Parathyroid adenoma (tissue), 2 donors: ENCODE measurements around the gene LGALS7B.

Source experiments
- H2AFZ ChIP-seq: fragments of 300-600 bp; sonication (generic); one replicate; pipeline ENCODE4 v1.7.0; 2017; ENCODE audit warnings: antibody characterized with exemption, mild to moderate bottlenecking
- H3K27ac ChIP-seq: fragments of 300-600 bp; sonication (generic); one replicate; pipeline ENCODE4 v1.7.0; 2017
- H3K27me3 ChIP-seq: fragments of 300-600 bp; sonication (generic); one replicate; pipeline ENCODE4 v1.7.0; 2017; ENCODE audit warnings: low read length; ENCODE audit not compliant: control insufficient read depth, insufficient read depth
- H3K36me3 ChIP-seq: fragments of 300-600 bp; sonication (generic); one replicate; pipeline ENCODE4 v1.7.0; 2017; ENCODE audit warnings: low read length; ENCODE audit not compliant: control insufficient read depth, insufficient read depth
- H3K4me1 ChIP-seq: fragments of 300-600 bp; sonication (generic); one replicate; pipeline ENCODE4 v1.7.0; 2017; ENCODE audit warnings: control low read depth
- H3K4me2 ChIP-seq: fragments of 300-600 bp; sonication (generic); one replicate; pipeline ENCODE4 v1.7.0; 2017; ENCODE audit warnings: low read length
- H3K4me3 ChIP-seq: fragments of 300-600 bp; sonication (generic); one replicate; pipeline ENCODE4 v1.7.0; 2017; ENCODE audit warnings: low read depth, low read length
- H3K79me2 ChIP-seq: fragments of 300-600 bp; sonication (generic); one replicate; pipeline ENCODE4 v1.7.0; 2017; ENCODE audit warnings: control low read depth
- H3K9ac ChIP-seq: fragments of 300-600 bp; sonication (generic); one replicate; pipeline ENCODE4 v1.7.0; 2017; ENCODE audit warnings: mild to moderate bottlenecking
- H3K9me3 ChIP-seq: fragments of 300-600 bp; sonication (generic); one replicate; pipeline ENCODE4 v1.7.0; 2017; ENCODE audit warnings: low read length; ENCODE audit not compliant: control insufficient read depth
- TF ChIP-seq, protein P1 (sequence below): fragments of 300-600 bp; sonication (generic); IDR thresholded peaks from one replicate; pipeline ENCODE4 v1.7.0; 2017; ENCODE audit warnings: antibody characterized with exemption, mild to moderate bottlenecking
- donor health status: primary hyperparathyroidism.

LGALS7B gene

DNA sequence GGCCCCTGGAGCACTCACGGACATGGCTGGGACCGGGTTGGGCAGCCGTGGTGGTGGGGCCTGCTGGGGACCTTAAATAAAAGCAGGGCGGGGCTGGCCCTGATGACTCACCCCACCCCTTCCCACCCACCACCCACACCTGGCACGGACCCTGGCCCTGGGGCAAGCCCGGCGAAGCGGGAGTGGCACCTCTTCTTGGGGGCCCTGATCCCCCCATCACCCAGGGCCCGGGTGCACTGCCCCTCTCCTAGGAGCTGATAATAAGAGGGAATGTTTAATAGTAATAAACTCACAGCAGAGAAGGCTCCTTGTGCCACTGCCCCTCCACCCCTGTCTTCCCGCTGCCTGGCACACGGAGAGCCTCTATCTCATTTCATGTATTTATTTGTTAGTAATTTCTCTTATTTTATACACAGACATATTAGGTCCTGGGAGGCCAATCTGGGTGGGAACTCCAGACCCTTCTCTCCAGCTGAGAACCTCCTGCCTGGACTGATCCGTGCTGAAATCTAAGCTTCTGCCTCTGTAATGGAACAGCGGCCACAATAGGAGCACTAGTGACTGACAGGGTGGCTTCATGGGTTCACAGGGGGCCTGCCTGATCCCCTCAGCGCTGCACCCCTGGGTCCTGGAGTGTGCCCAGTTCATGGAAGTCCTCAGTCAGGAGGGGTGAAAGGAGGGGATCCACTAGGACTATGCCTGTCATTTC, 15.4 kb upstream of the LGALS7B start, which contains the start of gene LGALS7:
Gene LGALS7 (minus strand): TSS at position 49 of the 709 bp plus-strand sequence. CDS start 25 bp downstream, at position 24.
- Histone ChIP-seq H3K79me2 (no peaks in the 10 kb centered on the region), H3K27ac (no peak within 1 kb of the TSS), H3K4me2 (no peak within 1 kb of the TSS), H3K9me3 (no peaks in the 10 kb centered on the region), H3K9ac (no peak within 1 kb of the TSS), H3K4me1 (no peaks in the 10 kb centered on the region), H3K27me3 (no peaks in the 10 kb centered on the region), H3K36me3 (no peaks in the 10 kb centered on the region), H3K4me3 (no peak within 1 kb of the TSS), H2AFZ (no peak within 1 kb of the TSS)
- TF ChIP-seq, protein P1, sequence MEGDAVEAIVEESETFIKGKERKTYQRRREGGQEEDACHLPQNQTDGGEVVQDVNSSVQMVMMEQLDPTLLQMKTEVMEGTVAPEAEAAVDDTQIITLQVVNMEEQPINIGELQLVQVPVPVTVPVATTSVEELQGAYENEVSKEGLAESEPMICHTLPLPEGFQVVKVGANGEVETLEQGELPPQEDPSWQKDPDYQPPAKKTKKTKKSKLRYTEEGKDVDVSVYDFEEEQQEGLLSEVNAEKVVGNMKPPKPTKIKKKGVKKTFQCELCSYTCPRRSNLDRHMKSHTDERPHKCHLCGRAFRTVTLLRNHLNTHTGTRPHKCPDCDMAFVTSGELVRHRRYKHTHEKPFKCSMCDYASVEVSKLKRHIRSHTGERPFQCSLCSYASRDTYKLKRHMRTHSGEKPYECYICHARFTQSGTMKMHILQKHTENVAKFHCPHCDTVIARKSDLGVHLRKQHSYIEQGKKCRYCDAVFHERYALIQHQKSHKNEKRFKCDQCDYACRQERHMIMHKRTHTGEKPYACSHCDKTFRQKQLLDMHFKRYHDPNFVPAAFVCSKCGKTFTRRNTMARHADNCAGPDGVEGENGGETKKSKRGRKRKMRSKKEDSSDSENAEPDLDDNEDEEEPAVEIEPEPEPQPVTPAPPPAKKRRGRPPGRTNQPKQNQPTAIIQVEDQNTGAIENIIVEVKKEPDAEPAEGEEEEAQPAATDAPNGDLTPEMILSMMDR = no peak

DNA sequence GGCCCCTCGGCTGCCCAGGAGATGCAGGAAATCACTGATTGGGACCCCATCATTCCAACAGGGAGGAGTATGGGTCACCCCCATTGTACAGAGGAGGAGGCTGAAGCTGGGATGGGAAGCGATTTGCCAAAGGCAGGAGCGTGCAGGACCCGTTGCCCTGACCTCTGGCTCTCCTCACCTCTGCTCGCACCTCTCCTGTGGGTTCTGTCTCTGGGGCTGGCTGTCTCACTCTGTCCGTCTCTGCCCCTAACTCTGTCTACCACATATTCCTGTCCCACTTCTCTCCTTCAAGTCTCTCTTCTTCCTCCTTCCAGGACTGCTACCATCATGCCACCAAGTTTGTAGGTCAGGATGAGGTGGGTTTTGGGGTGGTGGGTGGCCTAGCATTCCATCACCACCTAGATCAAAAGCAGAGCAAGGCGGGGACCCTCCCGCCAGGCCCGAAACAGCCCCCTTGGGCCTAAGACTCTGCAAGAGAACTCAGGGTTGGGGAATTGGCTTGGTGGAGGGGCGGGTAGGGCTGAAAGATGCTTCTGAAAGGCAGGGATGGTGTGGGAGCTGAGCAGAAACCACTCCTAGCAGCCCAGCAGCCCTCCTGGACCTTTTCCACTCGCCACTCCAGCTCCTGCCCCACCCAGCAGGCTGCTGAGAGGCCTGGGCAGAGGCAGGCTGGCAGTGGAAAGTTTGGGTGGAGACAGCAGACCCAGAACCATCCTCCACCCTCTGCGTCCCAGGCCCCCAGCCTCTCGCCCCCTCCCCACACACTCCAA, 14.6 kb upstream of the LGALS7B start:
- H3K27me3 ChIP-seq = no peaks in the 10 kb centered on the region
- no peak overlapping the region for H3K27ac ChIP-seq
- H3K4me1 ChIP-seq = no peaks in the 10 kb centered on the region
- no peak overlapping the region for H2AFZ ChIP-seq
- H3K4me3 ChIP-seq = no peak overlapping the region
- no peak overlapping the region for H3K4me2 ChIP-seq
- no peaks in the 10 kb centered on the region for H3K36me3 ChIP-seq
- TF ChIP-seq, protein P1 = no peak
- no peaks in the 10 kb centered on the region for H3K9me3 ChIP-seq
- H3K79me2 ChIP-seq = no peaks in the 10 kb centered on the region
- no peak overlapping the region for H3K9ac ChIP-seq

DNA sequence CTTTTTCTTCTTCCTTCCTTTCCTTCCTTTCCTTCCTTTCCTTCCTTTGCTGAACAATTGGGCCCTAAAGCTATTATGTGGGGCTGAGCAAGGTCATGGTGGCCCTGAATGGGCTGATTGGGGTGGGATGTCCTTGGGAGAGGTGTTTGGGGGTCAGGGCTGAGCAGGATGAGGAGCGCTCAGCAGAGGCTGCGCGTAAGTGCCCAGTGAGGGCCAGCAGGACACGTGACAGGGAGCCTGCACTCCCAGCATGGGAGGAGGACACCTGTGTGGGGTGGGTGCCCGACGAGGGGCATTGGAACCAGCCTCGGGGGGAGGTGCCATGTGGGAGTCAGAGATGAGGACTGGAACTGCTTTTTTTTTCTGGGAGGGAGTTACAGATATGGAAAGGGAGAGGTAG, 10.3 kb upstream of the LGALS7B start:
- H3K27ac ChIP-seq = no peak overlapping the region

DNA sequence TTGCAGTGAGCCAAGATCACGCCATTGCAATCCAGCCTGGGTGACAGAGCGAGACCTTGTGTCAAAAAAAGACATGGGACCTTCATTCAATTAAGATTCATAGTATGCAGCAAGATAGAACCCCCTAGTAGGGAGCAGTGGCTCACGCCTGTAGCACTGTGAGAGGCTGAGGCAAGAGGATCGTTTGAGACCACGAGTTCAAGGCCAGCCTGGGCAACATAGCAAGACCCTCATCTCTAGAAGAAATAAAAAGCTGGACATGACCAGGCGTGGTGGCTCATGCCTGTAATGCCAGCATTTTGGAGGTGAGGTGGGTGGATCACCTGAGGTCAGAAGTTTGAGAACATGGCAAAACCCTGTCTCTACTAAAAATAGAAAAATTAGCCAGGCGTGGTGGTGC, 8.6 kb upstream of the LGALS7B start:
- H3K36me3 ChIP-seq = no peaks in the 10 kb centered on the region
- H3K4me3 ChIP-seq = no peak overlapping the region
- H3K4me2 ChIP-seq = no peak overlapping the region
- H3K9me3 ChIP-seq = no peaks in the 10 kb centered on the region
- H3K27me3 ChIP-seq = no peaks in the 10 kb centered on the region
- no peak overlapping the region for H3K9ac ChIP-seq
- no peaks in the 10 kb centered on the region for H3K79me2 ChIP-seq
- TF ChIP-seq, protein P1 = no peak
- no peak overlapping the region for H2AFZ ChIP-seq
- H3K4me1 ChIP-seq = no peaks in the 10 kb centered on the region
- H3K27ac ChIP-seq = no peak overlapping the region

More for the DNA sequence above, 10.3 kb upstream of the LGALS7B start:
- H3K4me1 ChIP-seq = no peaks in the 10 kb centered on the region
- no peaks in the 10 kb centered on the region for H3K79me2 ChIP-seq
- H3K9ac ChIP-seq = no peak overlapping the region
- H3K4me3 ChIP-seq = no peak overlapping the region
- H3K27me3 ChIP-seq = no peaks in the 10 kb centered on the region
- H3K4me2 ChIP-seq = no peak overlapping the region
- H3K9me3 ChIP-seq = no peaks in the 10 kb centered on the region
- H3K36me3 ChIP-seq = no peaks in the 10 kb centered on the region
- TF ChIP-seq, protein P1 = no peak
- no peak overlapping the region for H2AFZ ChIP-seq
